A673 (cell line): ENCODE data around the gene GABRB3. TPM values are rescaled to one million over a fixed set of nuclear protein-coding genes. Genes with fewer than 3 reads are reported as not detected.
"Not testable (repeated sequence)": the region's sequence is repeated elsewhere in the genome, so short reads cannot be mapped to it uniquely, and the experiment has no call there.

Experiments
- BruUV-seq: library from RNA; stranded (reverse); fragments of 400-500 nt; replicated peaks from 2 replicates; lab custom pipeline; 2021; lab: Mats Ljungman, UMichigan
- CTCF ChIA-PET: fragments of 300-600 bp; sonication (Branson Sonifier 250); formaldehyde crosslinking; loops from one replicate; lab custom pipeline; 2022; ENCODE audit warnings: antibody characterized with exemption; lab: Charles Lee
- POLR2A ChIA-PET: fragments of 300-600 bp; sonication (Branson Sonifier 250); formaldehyde crosslinking; loops from one replicate; lab custom pipeline; 2022; ENCODE audit warnings: antibody characterized with exemption; ENCODE audit not compliant: low non-redundant PET; lab: Charles Lee
- DNase-seq: peaks from one replicate; pipeline ENCODE4 v3.0.0-alpha.2; 2015; ENCODE audit warnings: low spot score
- H3K27ac ChIP-seq: fragments of 200-600 bp; sonication (generic); 2 replicates; pipeline ENCODE4 v1.5.1; 2016; ENCODE audit warnings: mixed run types, low read depth, mild to moderate bottlenecking, mixed read lengths, antibody characterized with exemption, low read length; ENCODE audit not compliant: poor library complexity, severe bottlenecking
- H3K27me3 ChIP-seq: fragments of 200-600 bp; sonication (generic); replicated peaks from 2 replicates; pipeline ENCODE4 v1.6.1; 2017; ENCODE audit warnings: mixed run types, low read depth, mild to moderate bottlenecking, mixed read lengths, antibody characterized with exemption, low read length; ENCODE audit not compliant: insufficient read depth, poor library complexity
- H3K36me3 ChIP-seq: fragments of 200-600 bp; sonication (generic); 2 replicates; pipeline ENCODE4 v1.6.1; 2016; ENCODE audit warnings: mixed run types, mild to moderate bottlenecking, mixed read lengths, antibody characterized with exemption, low read length; ENCODE audit not compliant: insufficient read depth, poor library complexity, severe bottlenecking
- H3K4me1 ChIP-seq: fragments of 200-600 bp; sonication (generic); 2 replicates; pipeline ENCODE4 v1.6.1; 2017; ENCODE audit warnings: mixed run types, mild to moderate bottlenecking, mixed read lengths, antibody characterized with exemption, low read length; ENCODE audit not compliant: insufficient read depth, poor library complexity, severe bottlenecking
- H3K4me3 ChIP-seq: fragments of 200-600 bp; sonication (generic); 2 replicates; pipeline ENCODE4 v1.5.1; 2016; ENCODE audit warnings: low read depth, mixed run types, mild to moderate bottlenecking, mixed read lengths, low read length; ENCODE audit not compliant: poor library complexity, severe bottlenecking
- H3K9me3 ChIP-seq: fragments of 200-600 bp; sonication (generic); 2 replicates; pipeline ENCODE4 v1.6.1; 2016; ENCODE audit warnings: mixed run types, low read depth, mild to moderate bottlenecking, mixed read lengths, antibody characterized with exemption, low read length; ENCODE audit not compliant: poor library complexity, severe bottlenecking
- EZH2 ChIP-seq: fragments of 200-600 bp; sonication (generic); IDR thresholded peaks from 2 replicates; pipeline ENCODE4 v1.6.1; 2017; ENCODE audit warnings: borderline replicate concordance, low read depth, mild to moderate bottlenecking, mixed read lengths, antibody characterized with exemption, low read length; ENCODE audit not compliant: poor library complexity, severe bottlenecking
- intact Hi-C: fragments of 100-400 bp; cut with micrococcal nuclease; formaldehyde crosslinking; loops from one replicate; pipeline ENCODE4 v1.10.0; 2022; ENCODE audit not compliant: unreplicated experiment
- total RNA-seq: library from RNA; stranded (reverse); gene quantifications from 2 replicates; pipeline ENCODE4 v1.2.3, GENCODE V29; 2021
- TF ChIP-seq, protein P1 (sequence below): fragments of 300-800, 200-600 bp; sonication (generic); conservative IDR thresholded peaks from 2 replicates; pipeline ENCODE4 v1.5.1; 2017; ENCODE audit warnings: low read depth, mild to moderate bottlenecking, antibody characterized with exemption, low read length, moderate library complexity, mixed read lengths

Gene GABRB3
- total RNA-seq, 1 experiment from 2014 or later, result not detected

DNA sequence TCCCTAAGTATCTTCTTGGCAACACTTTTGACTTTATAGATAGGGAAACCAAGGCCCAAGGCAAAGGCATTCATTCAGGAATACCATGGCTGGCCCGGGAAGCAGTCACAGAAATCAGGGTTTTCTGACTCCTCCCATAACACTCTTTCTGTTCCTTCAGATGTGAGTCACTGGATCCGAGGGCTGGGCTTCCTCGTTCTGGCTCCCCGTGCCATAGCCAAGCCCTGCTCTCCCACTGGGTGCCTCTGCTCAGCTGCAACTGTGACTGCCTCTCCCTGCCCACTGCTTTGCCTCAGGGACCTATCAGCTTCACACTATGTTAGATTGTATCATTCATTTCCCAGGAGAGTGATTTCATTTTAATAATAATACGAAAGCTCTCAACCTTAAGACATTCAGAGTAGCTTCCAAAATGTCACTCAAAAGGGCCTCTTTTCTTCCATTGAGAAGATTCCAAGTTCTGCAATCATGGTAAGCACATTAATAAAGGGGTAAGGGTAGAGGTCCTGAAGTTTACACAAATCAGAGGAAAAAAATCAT lies 50.2 kb downstream of the GABRB3 start:
- intact Hi-C loops, result no loop called here
- no peak for TF ChIP-seq EZH2
- TF ChIP-seq, protein P1, sequence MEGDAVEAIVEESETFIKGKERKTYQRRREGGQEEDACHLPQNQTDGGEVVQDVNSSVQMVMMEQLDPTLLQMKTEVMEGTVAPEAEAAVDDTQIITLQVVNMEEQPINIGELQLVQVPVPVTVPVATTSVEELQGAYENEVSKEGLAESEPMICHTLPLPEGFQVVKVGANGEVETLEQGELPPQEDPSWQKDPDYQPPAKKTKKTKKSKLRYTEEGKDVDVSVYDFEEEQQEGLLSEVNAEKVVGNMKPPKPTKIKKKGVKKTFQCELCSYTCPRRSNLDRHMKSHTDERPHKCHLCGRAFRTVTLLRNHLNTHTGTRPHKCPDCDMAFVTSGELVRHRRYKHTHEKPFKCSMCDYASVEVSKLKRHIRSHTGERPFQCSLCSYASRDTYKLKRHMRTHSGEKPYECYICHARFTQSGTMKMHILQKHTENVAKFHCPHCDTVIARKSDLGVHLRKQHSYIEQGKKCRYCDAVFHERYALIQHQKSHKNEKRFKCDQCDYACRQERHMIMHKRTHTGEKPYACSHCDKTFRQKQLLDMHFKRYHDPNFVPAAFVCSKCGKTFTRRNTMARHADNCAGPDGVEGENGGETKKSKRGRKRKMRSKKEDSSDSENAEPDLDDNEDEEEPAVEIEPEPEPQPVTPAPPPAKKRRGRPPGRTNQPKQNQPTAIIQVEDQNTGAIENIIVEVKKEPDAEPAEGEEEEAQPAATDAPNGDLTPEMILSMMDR, result no peak
- no peaks in the 10 kb centered on the region for H3K36me3 ChIP-seq
- no peak overlapping the region for H3K27ac ChIP-seq
- no peaks in the 10 kb centered on the region for H3K4me1 ChIP-seq
- H3K9me3 ChIP-seq, result peaks cover 31% of the 10 kb centered on the region
- POLR2A ChIA-PET, result no interaction called here
- H3K4me3 ChIP-seq, result no peak overlapping the region
- no TSS peak for BruUV-seq
- no peak for DNase-seq
- no peaks in the 10 kb centered on the region for H3K27me3 ChIP-seq
- CTCF ChIA-PET, result no interaction called here

DNA sequence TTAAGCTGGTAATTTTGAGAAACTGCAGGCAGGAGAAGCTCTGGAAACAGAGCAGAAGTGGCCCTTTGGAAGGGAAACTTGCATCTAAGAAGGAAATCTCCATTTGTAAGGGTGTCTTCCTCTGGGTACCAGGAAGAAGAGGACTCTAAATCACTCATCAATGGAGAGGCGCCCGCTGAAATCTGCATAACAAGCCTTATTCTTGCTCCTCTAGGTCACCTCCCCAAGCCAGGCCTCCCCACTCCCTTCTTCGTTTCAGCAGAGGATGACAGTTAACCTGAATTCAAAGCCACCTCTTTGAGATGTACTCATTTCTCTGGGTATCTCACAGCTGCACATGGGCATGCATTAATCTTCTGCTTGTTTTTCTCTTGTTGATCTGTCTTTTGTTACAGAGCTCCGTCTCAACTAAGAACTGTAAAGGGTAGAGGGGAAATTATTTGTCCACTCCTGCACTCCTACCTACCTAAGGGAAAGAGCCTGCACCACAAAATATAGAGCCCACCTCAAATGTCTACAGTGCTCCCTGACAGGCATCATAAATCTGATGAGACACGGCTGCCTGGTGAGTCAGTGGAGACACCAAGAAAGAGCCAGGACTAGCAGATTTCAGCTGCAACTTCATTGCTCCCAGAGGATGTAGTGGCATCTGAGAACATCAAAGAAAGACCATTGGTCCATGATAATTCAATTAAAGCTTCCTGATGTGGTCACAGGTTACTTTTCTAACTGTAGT lies 51.5 kb downstream of the GABRB3 start:
- Histone ChIP-seq H3K4me1 (no peaks in the 10 kb centered on the region), H3K9me3 (peaks cover 27% of the 10 kb centered on the region), H3K27ac (no peak overlapping the region), H3K27me3 (no peaks in the 10 kb centered on the region), H3K36me3 (no peaks in the 10 kb centered on the region), H3K4me3 (no peak overlapping the region)
- DNase-seq, result no peak
- POLR2A ChIA-PET, result no interaction called here
- TF ChIP-seq, protein P1, result no peak
- TF ChIP-seq EZH2, result no peak
- no TSS peak for BruUV-seq
- CTCF ChIA-PET, result no interaction called here
- intact Hi-C loops, result no loop called here

DNA sequence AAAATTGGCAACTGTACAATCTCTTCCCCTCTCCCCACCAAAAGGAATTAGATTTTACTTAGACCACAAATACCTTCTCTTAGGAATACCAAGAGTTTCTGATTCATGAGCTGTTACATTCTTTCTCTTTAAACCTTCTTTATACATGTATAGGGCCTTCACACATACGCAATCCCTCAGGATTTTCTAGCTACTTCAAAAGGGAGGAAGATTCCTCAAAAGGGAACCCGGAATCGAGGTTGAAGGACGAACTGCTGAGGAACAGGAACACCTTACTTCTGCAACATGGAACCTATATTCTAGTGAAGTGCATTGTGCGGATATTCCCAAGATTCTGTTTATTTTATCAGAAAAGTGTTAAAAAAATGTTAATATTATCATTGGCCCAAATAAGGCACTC lies 52.3 kb downstream of the GABRB3 start:
- Histone ChIP-seq H3K27me3 (no peaks in the 10 kb centered on the region), H3K9me3 (peaks cover 35% of the 10 kb centered on the region), H3K36me3 (no peaks in the 10 kb centered on the region), H3K4me3 (no peak overlapping the region), H3K4me1 (no peaks in the 10 kb centered on the region), H3K27ac (no peak overlapping the region)
- no peak for TF ChIP-seq EZH2
- TF ChIP-seq, protein P1, result no peak
- intact Hi-C loops, result no loop called here
- CTCF ChIA-PET, result no interaction called here
- DNase-seq, result no peak
- POLR2A ChIA-PET, result no interaction called here
- no TSS peak for BruUV-seq

DNA sequence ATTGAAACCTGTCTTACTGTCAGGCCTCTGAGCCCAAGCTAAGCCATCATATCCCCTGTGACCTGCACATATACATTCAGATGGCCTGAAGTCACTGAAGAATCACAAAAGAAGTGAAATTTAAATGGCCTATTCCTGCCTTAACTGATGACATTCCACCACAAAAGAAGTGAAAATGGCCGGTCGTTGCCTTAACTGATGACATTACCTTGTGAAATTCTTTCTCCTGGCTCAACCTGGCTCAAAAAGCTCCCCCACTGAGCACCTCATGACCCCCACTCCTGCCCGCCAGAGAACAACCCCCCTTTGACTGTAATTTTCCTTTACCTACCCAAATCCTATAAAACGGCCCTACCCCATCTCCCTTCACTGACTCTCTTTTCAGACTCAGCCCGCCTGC lies 53.0 kb downstream of the GABRB3 start:
- BruUV-seq, CTCF ChIA-PET, DNase-seq, POLR2A ChIA-PET, H3K27me3 ChIP-seq, H3K4me3 ChIP-seq, H3K4me1 ChIP-seq, H3K36me3 ChIP-seq, intact Hi-C loops, H3K27ac ChIP-seq: not testable (repeated sequence)
- peaks cover 40% of the 10 kb centered on the region for H3K9me3 ChIP-seq
